GM21786 (cell line): ENCODE data around the gene SGPL1.

Experiments
- ATAC-seq: cut with Tn5 transposase; IDR thresholded peaks from one replicate; pipeline ENCODE4 v1.9.1; 2021; ENCODE audit not compliant: unreplicated experiment

Gene SGPL1

GRCh38 chr10:70809726-70810125 lies 6.0 kb upstream of the SGPL1 start:
- ATAC-seq = no peak

DNA sequence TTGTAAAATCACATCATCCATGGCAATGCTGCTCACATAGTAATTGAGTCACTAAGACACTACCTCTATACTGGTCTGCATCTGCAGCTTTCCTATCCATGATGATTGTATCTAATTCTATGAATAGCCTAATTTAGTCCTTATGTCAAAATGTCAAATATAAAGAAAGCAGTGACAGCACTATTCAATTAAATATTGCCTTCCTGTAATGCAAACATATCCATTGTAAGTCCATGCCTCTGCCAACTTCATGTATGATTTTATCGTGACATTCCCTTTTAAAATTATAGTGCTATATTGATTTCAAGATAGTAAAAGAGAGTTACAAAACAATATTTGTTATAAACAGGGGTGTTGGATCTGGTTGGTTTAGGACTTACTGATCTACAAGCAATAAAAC lies 4.8 kb upstream of the SGPL1 start:
- no peak for ATAC-seq

DNA sequence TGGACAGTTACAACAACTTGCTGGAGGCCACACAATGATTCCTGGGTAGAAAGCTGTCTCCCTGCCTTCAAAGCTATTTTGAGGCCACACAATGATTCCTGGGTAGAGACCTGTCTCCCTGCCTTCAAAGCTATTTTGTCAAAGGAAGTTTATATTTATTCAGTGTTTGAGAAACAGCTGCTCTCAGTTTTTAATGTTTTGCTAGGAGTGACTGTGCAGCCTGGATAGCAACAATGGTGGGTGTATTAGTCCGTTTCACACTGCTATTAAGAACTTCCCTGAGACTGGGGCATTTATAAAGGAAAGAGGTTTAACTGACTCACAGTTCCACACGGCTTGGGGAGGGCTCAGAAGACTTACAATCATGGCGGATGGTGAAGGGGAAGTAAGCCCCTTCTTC lies 3.9 kb upstream of the SGPL1 start:
- ATAC-seq = no peak

DNA sequence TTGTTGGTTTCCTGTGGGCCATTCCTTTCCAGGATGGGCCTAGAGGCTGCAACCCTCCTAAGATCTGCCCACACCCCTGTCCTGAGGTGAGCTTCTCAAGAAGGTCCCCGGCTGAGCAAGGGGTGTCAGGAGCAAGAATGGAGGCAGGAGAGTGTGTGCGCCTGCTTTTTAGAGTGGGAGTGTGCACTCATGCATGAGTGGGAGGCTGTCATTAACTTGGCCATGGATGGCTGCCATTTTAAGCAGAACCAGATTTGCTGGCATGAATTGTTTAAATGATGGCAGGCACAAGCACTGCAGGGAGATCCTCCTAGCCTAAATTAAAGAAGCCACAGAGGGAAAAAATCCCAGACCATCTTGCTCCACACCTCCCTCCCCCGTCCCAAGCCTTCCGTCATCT lies 2.9 kb upstream of the SGPL1 start:
- ATAC-seq = no peak

DNA sequence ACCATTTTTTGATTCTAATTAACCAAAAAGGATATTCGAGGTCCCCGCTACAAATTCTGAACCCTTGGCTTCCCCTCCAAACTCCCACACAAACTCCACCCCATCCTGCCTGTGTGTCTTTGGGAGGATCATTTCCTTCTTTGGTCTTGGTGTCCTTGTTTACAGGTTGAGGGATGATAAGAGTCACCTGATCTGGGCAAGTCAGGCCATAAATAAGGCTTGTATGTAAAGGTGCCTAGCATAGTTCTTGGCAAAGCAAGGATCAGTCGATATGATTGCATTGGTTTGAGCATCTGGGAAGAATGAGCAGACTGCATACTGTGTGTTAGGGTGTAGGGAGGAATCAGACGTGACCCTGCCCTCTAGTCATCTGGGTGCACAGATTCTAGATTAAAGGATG lies 1.6 kb upstream of the SGPL1 start:
- ATAC-seq = no peak

- ATAC-seq = peak; percentile 36
Measured at GRCh38 chr10:70816220-70816894, 609 bp downstream of the SGPL1 start.

DNA sequence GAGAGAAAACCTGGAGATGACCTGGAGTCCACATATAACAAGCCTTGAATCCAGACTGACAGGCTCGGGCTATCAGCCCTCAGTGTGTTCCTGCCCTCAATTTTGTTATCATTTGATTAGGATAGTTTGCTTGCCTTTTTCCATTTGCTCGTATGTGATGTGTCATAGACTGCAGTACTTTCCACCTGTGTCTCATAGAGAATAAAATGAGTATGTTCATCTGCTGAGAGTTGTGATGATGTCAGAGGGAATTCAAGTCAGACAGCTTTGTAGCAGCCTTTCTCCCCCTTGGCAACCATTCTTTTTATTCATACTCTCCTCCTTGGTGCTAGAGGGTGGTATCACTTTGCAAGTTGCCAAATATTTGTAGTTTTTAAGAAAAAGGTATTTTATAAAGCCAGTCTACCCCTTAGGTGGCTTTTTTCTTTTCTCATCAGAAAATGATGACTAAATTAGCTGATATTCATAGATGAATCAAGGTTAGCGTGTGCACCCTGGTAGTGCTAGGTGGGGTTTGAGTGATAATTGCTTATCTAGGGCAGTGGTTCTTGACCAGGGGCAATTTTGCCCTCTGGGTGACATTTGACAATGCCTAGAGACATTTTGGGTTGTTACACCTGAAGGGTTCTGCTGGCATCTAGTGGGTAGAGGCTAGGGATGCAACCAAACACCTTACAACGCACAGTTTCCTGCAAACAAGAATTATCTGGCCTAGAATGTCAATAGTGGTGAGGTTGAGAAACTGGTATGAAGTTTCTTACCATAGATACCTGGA lies 5.4 kb downstream of the SGPL1 start:
- no peak for ATAC-seq

GRCh38 chr10:70822076-70822820 lies 6.5 kb downstream of the SGPL1 start:
- no peak for ATAC-seq

DNA sequence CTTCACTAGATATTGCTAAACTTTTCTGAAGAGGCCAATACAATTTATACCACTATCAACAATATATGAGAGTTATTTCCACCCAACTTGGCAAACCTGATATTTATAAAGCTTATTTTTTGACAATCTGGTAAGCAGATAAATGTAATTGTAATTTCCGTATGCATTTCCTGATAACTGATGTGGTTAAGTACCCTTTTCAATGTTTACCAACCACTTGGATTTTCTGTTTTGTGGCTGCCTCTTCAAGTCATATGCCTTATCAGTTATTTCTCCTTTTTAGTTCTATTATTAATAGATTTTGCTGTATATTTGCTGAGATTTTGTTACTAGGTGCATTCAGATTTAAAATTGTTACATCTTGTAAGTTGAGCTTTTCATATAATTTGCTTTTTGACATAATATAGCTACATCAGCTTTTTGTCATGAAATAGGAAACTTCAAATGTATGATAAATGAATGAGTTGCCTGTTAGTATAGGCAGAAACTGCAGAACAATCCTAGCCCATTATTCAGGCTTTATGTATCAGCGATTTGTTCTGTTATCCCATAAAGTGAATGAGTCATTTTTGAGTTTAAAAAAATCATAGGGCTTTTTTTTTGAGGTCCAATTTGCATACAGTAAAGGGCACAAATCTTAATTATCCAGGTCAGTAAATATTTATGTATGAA lies 11.5 kb downstream of the SGPL1 start:
- no peak for ATAC-seq

GRCh38 chr10:70828923-70829322 lies 13.2 kb downstream of the SGPL1 start:
- ATAC-seq = no peak

- no peak for ATAC-seq
Measured at GRCh38 chr10:70829543-70829942, 13.8 kb downstream of the SGPL1 start.

- no peak for ATAC-seq
Measured at GRCh38 chr10:70830164-70830563, 14.4 kb downstream of the SGPL1 start.

DNA sequence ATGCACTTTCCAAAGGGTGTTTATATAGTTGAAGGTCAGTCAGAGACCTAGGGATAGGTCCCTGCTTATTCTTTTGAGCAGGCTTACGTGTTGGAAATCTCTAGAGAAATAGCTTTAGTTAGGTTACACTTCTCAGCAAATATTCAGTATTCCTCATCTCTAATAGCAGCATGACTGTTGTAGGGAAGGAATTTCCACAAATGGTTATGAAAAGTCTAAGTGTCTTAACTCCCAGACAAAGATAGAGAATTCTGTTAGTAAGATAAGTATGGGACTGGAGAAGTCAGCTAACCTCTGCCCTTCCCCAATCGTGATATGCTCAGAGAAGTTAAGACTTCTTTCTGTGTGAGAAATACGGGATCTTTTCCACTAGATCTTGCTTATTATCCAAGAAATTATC lies 16.5 kb downstream of the SGPL1 start:
- no peak for ATAC-seq

- no peak for ATAC-seq
Measured at GRCh38 chr10:70832852-70833528, 17.2 kb downstream of the SGPL1 start.

DNA sequence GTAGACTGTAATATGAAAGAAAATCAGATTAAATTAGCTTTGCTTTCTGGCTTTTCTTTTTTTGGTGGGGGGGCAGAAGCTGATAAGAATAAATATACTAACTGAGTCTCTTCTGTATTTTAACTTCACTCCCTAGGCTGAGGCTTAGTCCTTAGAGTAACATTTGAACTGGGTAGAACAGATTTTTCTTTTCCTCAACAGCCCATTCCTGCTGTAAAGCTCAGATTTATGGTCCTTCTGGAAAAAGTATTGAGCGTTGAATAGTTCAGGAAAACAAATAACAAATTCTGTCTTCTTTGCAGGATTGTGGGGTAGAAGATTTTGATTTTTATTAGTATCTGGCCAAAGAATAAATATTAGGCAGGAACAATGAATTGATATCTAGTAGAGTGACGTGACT lies 17.9 kb downstream of the SGPL1 start:
- ATAC-seq = no peak

GRCh38 chr10:70834021-70834420 lies 18.3 kb downstream of the SGPL1 start:
- no peak for ATAC-seq

- ATAC-seq = no peak
Measured at GRCh38 chr10:70834441-70835151, 18.8 kb downstream of the SGPL1 start.

GRCh38 chr10:70836319-70836718 lies 20.6 kb downstream of the SGPL1 start:
- ATAC-seq = no peak

- ATAC-seq = no peak
Measured at GRCh38 chr10:70837660-70838059, 21.9 kb downstream of the SGPL1 start.

GRCh38 chr10:70838270-70838805 lies 22.6 kb downstream of the SGPL1 start:
- no peak for ATAC-seq
